Erythroblast (primary cell): ENCODE results near the gene RBFOX1.

ENCODE experiments used
- DNase-seq, 2 experiments: peaks; one replicate each; lab custom pipeline; 2025; lab: John Stamatoyannopoulos, UW
- GATA1 ChIP-seq: IDR thresholded peaks from 2 replicates; pipeline ENCODE4 v1.6.1; 2011; ENCODE audit warnings: low read depth, mild to moderate bottlenecking, control low read depth, low read length, moderate library complexity
- POLR2A ChIP-seq: IDR thresholded peaks from 2 replicates; pipeline ENCODE4 v1.6.1; 2011; ENCODE audit warnings: mild to moderate bottlenecking, low read length

The RBFOX1 gene

GRCh38 chr16:7748522-7748921, 415.9 kb downstream of the RBFOX1 start:
- TF ChIP-seq GATA1 (no peak), POLR2A (no peak)
- DNase-seq, result no peak

GRCh38 chr16:7755347-7755882, 422.8 kb downstream of the RBFOX1 start:
- no peak for TF ChIP-seq POLR2A
- no peak for TF ChIP-seq GATA1
- no peak for DNase-seq
